Upper lobe of left lung (tissue), 4 donors: Measurements from ENCODE around the gene FNIP1.

Experiments
- EP300 ChIP-seq, 4 donors: sonication (generic); formaldehyde crosslinking; IDR thresholded peaks; one replicate each; pipeline ENCODE4 v1.5.1; 2017; ENCODE audit warnings: antibody characterized with exemption in 4 of 4, control low read depth in 2 of 4
- POLR2A ChIP-seq, 4 donors: fragments of 450-650 bp; IDR thresholded peaks; one replicate each; pipeline ENCODE4 v1.5.1; 2016 to 2017; ENCODE audit warnings: antibody characterized with exemption in 4 of 4, mild to moderate bottlenecking in 2 of 4
- TF ChIP-seq, protein P1 (sequence below), 6 experiments: fragments of 450-650 bp in 4 of 6; fragments of 200-600 bp in 2 of 6; sonication (generic) in 2 of 6; IDR thresholded peaks; one replicate each; pipeline ENCODE4 v1.5.1; 2016 to 2019; ENCODE audit warnings: antibody characterized with exemption in 6 of 6

GRCh38 chr5:131671409-131671808 is 125.4 kb downstream of the FNIP1 start:
- TF ChIP-seq, protein P1, sequence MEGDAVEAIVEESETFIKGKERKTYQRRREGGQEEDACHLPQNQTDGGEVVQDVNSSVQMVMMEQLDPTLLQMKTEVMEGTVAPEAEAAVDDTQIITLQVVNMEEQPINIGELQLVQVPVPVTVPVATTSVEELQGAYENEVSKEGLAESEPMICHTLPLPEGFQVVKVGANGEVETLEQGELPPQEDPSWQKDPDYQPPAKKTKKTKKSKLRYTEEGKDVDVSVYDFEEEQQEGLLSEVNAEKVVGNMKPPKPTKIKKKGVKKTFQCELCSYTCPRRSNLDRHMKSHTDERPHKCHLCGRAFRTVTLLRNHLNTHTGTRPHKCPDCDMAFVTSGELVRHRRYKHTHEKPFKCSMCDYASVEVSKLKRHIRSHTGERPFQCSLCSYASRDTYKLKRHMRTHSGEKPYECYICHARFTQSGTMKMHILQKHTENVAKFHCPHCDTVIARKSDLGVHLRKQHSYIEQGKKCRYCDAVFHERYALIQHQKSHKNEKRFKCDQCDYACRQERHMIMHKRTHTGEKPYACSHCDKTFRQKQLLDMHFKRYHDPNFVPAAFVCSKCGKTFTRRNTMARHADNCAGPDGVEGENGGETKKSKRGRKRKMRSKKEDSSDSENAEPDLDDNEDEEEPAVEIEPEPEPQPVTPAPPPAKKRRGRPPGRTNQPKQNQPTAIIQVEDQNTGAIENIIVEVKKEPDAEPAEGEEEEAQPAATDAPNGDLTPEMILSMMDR (IDR thresholded peaks at IDR 0.05): no peak
- TF ChIP-seq EP300 (IDR thresholded peaks at IDR 0.05) (no peak), POLR2A (IDR thresholded peaks at IDR 0.05) (no peak)
